ENCODE data around the gene GOLGA8M.
"Not testable (repeated sequence)": the region's sequence is repeated elsewhere in the genome, so short reads cannot be mapped to it uniquely, and the experiment has no call there.

- not testable (repeated sequence) for TF ChIP-seq POLR2A (IDR thresholded peaks at IDR 0.05; ENCODE audit: low read depth, low read length); MAFK (IDR thresholded peaks at IDR 0.05; ENCODE audit: low read depth, low read length); CTCF (conservative IDR thresholded peaks at IDR 0.05; ENCODE audit: low read depth, low read length); USF2 (IDR thresholded peaks at IDR 0.05; ENCODE audit: low read depth, low read length); RAD21 (IDR thresholded peaks at IDR 0.05; ENCODE audit: low read length); RCOR1 (IDR thresholded peaks at IDR 0.05; ENCODE audit: insufficient replicate concordance, low read length)
Measured at GRCh38 chr15:28714176-28714575, 2.0 kb upstream of the GOLGA8M start.

Data from IMR-90 (cell line).